Right lobe of liver (tissue), 6 donors: ENCODE data around the gene BRMS1. TPM values are rescaled to one million over a fixed set of nuclear protein-coding genes. Genes with fewer than 3 reads are reported as not detected.

ENCODE experiments used
- ATAC-seq, 4 donors: fragments of 200-7000 bp; cut with Tn5 transposase; one replicate each; pipeline ENCODE4 v1.9.1; 2020; ENCODE audit warnings: mild to moderate bottlenecking in 4 of 4, moderate library complexity in 4 of 4
- DNase-seq, 3 donors: peaks; one replicate each; pipeline ENCODE4 v3.0.0-alpha.2; 2020
- H3K27ac ChIP-seq, 3 donors: fragments of 200-600 bp; one replicate each; pipeline ENCODE4 v1.8.0; 2022
- H3K27me3 ChIP-seq, 2 donors: fragments of 200-600 bp; one replicate each; pipeline ENCODE4 v1.8.0; 2022
- H3K36me3 ChIP-seq, 4 donors: fragments of 200-600 bp; sonication (generic) in 1 of 4; one replicate each; pipeline versions ENCODE4 v1.5.1 to v1.8.0; 2017 to 2022; ENCODE audit warnings: control low read depth in 1 of 4
- H3K4me1 ChIP-seq, 4 donors: fragments of 200-600 bp; sonication (generic) in 1 of 4; one replicate each; pipeline versions ENCODE4 v1.5.1 to v1.8.0; 2017 to 2022; ENCODE audit warnings: control low read depth in 1 of 4
- H3K4me3 ChIP-seq, 3 donors: fragments of 200-600 bp; one replicate each; pipeline ENCODE4 v1.8.0; 2022
- H3K9me3 ChIP-seq, 4 donors: fragments of 200-600 bp; sonication (generic) in 1 of 4; one replicate each; pipeline versions ENCODE4 v1.5.1 to v1.8.0; 2017 to 2022; ENCODE audit warnings: control low read depth in 1 of 4
- POLR2A ChIP-seq: fragments of 450-650 bp; IDR thresholded peaks from one replicate; pipeline ENCODE4 v1.6.1; 2017; ENCODE audit warnings: antibody characterized with exemption, mild to moderate bottlenecking
- WGBS: methylation state at CpG from one replicate; pipeline ENCODE4 v1.1.6; 2018; ENCODE audit warnings: low coverage, low lambda C conversion rate; ENCODE audit not compliant: insufficient coverage; ENCODE audit errors: missing lambda C conversion rate; 5-methylcytosine and 5-hydroxymethylcytosine counted together
- intact Hi-C, 2 donors: fragments of 100-400 bp; cut with DNase I; formaldehyde crosslinking; loops; one replicate each; pipeline versions ENCODE4 v1.11.2 to v1.14.1; 2022
- total RNA-seq, 6 experiments: library from RNA; depleted of rRNA in 2 of 6; stranded (reverse); fragments of >200 nt in 2 of 6; fragmentation: NEBNext Ultra II Directional in 3 of 6; extraction: Animal tissue kit (Norgen Biotek cat#: 25700) in 3 of 6; gene quantifications; one replicate each; pipeline versions ENCODE4 v1.1.0 to v1.2.4, GENCODE V29; 2016 to 2023
- TF ChIP-seq, protein P1 (sequence below), 4 donors: fragments of 200-600 bp in 3 of 4; fragments of 450-650 bp in 1 of 4; IDR thresholded peaks; one replicate each; pipeline versions ENCODE4 v1.5.1 to v1.8.0; 2016 to 2022; ENCODE audit warnings: antibody characterized with exemption in 4 of 4, mild to moderate bottlenecking in 2 of 4
- donor health status: DM: no; HTN: yes; CAD: no.
- donor health status: DM: no; HTN: no; CAD: no.
- donor health status: DM: no; HTN: no; CAD: no.
- donor health status: DM: no; HTN: yes; CAD: no.
- donor health status: DM: no; HTN: yes; CAD: no.

Gene BRMS1
- total RNA-seq, 6 experiments from 2014 or later, result 8.2 to 31.9 (median 12.1) TPM

DNA sequence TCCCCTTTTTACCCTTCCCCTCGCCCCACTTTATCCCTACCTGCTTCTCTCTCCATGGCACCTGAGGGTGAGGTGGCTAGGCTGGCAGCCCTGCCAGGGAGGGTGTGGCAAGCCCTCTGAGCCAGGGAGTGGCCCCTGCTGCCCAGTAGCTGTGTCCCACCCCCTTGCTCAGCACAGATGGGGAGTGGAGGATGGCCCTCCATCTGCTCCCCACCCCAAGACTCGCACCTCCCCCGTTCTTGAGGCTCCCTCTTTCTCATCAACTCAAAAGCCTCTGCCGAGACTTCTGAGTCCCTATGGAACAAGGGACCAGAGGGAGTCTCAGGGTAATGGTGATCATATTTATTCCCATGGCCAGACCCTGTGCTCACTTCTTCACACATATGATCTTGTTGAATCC, 51.6 kb downstream of the BRMS1 start:
- intact Hi-C loops, result loop anchor here in 1 of 2 donors (10.0 kb wide), 1 partner anchor 91 kb away; no protein-coding TSS in a partner anchor
- no peak for DNase-seq
- H3K4me3 ChIP-seq, result no peak overlapping the region
- peaks cover 0 to 8% (median 3%) of the 10 kb centered on the region in 4 donors for H3K4me1 ChIP-seq
- H3K9me3 ChIP-seq, result no peaks in the 10 kb centered on the region
- no peaks in the 10 kb centered on the region for H3K36me3 ChIP-seq
- no peak overlapping the region for H3K27ac ChIP-seq
- H3K27me3 ChIP-seq, result no peaks in the 10 kb centered on the region
- WGBS, result no CpG with 5 or more reads among the region's 4 CpGs
- ATAC-seq, result no peak
- TF ChIP-seq, protein P1, sequence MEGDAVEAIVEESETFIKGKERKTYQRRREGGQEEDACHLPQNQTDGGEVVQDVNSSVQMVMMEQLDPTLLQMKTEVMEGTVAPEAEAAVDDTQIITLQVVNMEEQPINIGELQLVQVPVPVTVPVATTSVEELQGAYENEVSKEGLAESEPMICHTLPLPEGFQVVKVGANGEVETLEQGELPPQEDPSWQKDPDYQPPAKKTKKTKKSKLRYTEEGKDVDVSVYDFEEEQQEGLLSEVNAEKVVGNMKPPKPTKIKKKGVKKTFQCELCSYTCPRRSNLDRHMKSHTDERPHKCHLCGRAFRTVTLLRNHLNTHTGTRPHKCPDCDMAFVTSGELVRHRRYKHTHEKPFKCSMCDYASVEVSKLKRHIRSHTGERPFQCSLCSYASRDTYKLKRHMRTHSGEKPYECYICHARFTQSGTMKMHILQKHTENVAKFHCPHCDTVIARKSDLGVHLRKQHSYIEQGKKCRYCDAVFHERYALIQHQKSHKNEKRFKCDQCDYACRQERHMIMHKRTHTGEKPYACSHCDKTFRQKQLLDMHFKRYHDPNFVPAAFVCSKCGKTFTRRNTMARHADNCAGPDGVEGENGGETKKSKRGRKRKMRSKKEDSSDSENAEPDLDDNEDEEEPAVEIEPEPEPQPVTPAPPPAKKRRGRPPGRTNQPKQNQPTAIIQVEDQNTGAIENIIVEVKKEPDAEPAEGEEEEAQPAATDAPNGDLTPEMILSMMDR (IDR thresholded peaks at IDR 0.05), result no peak
- no peak for TF ChIP-seq POLR2A

DNA sequence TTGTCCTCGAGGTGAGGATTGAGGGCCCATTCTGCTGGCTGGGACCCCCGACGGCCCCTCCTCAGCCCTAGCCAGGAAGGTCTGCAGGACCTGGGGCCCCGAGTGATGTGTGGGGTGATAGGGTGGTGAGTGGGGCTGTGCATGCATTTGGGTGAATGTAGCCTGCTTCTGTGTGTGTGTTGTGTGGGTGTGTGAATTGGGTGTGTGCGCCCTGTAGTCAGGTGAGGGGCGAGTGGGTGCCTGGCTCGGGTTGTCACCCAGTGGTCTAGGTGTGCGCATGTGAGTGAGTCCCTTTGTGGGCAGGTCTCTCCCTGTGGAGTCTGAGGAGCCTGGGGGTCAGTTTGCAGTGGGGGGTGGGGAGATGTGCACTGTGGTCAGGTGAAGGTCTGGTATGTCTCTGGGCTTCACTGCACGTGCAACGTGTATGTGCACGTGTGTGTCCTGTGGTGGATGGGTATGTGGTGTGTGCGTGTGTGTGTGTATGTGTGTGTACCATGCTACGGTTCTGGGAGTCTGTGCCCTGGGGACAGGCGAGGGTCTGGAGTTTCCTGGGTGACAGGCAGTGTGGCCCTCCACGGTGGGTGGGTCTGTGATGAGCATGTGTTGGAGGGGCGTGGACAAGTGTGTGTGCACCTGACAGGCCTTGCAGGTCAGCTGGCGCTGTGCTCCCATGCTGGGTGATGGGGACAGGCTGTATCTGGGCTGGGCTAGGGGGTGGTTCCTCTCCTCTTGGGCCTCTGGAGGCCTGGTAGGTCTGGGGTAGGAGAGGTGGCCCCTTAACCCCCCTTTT, 52.2 kb downstream of the BRMS1 start:
- Histone ChIP-seq H3K27me3 (no peaks in the 10 kb centered on the region), H3K36me3 (no peaks in the 10 kb centered on the region), H3K9me3 (no peaks in the 10 kb centered on the region), H3K27ac (no peak overlapping the region), H3K4me1 (peaks cover 0 to 12% (median 6%) of the 10 kb centered on the region in 4 donors), H3K4me3 (no peak overlapping the region)
- intact Hi-C loops, result loop anchor here in 1 of 2 donors (10.0 kb wide), 1 partner anchor 92 kb away; no protein-coding TSS in a partner anchor
- DNase-seq (no peak), ATAC-seq (no peak)
- 33% methylated on average over 16 of the region's 17 CpGs for WGBS
- TF ChIP-seq, protein P1 (IDR thresholded peaks at IDR 0.05), result no peak
- TF ChIP-seq POLR2A, result no peak

DNA sequence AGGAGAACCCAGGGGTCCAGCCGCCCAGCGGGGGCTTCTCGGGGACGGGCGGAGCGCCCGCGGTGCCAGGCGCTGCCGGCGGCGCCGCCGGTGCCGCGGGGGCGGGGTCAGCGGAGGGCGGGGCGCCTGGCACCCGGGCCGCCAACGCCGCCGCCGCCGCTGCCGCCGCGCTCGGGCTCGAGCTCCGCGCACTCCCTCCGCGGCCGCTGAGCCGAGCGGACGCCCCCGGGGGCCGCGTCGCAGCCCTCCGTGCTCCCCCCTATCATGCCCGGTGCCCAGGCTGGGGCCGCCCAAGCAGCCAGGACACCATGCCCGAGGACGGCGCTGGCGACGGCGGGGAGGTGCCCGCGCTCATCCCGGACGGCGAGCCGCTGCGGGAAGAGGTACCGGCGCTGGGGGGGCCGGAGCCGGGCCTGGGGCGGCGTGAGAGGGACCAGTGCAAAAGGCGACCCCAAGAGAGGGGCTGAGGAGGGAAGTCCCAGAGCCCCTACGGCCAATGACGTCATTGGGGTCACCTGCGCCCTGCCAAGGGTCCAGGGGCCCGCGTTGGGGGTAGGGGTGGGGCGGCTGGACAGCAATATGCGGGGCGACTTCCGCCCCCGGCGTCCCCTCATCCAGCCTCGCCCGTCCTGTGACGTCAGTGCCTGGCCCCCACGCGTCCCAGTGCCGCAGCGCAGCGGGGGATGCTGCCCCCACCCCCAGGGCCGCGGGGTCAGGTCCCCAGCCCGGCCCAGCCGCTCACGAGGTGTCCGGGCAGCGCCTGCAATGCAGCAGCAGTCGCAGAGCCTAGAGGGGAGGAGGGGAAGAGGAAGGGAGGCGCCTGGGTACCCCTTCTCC, 53.0 kb downstream of the BRMS1 start, which contains the start of gene TMEM151A:
TMEM151A (plus strand) TSS at position 189 of the 837 bp plus-strand sequence; CDS start at position 309, 120 bp downstream.
- TF ChIP-seq, protein P1 (IDR thresholded peaks at IDR 0.05), result no peak
- no peak for TF ChIP-seq POLR2A
- Histone ChIP-seq H3K27me3 (no peaks in the 10 kb centered on the region), H3K27ac (no peak within 1 kb of the TSS), H3K36me3 (no peaks in the 10 kb centered on the region), H3K9me3 (no peaks in the 10 kb centered on the region), H3K4me3 (peak within 1 kb of the TSS; percentile 21 to 47 (median 26)), H3K4me1 (peaks cover 0 to 17% (median 7%) of the 10 kb centered on the region in 4 donors)
- no CpG with 5 or more reads among the region's 95 CpGs for WGBS
- ATAC-seq (no peak), DNase-seq (no peak)
- intact Hi-C loops, result loop anchor here in 1 of 2 donors (10.0 kb wide), 1 partner anchor 93 kb away; no protein-coding TSS in a partner anchor

DNA sequence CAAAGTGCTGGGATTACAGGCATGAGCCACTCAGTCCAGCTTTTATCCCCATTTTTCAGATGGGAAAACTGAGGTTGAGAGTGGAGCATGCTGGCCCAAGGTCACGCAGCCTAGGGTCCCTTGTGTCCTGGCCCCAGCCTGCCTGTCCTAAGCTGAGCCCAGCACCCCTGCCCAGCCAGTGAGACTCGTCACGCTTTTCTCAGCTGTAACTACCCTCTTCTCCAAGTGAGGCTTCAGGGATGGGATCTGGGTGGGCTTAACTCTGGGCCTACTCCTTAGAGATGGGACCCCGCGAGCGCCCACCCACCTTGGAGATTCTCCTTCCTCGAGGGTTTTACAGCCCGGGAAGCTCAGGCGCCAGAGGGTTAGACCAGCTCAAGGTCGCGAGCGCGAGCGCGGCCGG, 53.6 kb downstream of the BRMS1 start:
- intact Hi-C loops, result loop anchor here in 1 of 2 donors (10.0 kb wide), 1 partner anchor 93 kb away; no protein-coding TSS in a partner anchor
- Histone ChIP-seq H3K27me3 (no peaks in the 10 kb centered on the region), H3K36me3 (no peaks in the 10 kb centered on the region), H3K9me3 (no peaks in the 10 kb centered on the region), H3K27ac (no peak overlapping the region), H3K4me1 (peaks cover 0 to 17% (median 7%) of the 10 kb centered on the region in 4 donors), H3K4me3 (no peak overlapping the region)
- ATAC-seq (no peak), DNase-seq (no peak)
- WGBS, result no CpG with 5 or more reads among the region's 16 CpGs
- TF ChIP-seq, protein P1 (IDR thresholded peaks at IDR 0.05), result no peak
- no peak for TF ChIP-seq POLR2A
